ENCODE data around the gene NEAT1. TPM values are rescaled to one million over a fixed set of nuclear protein-coding genes. Genes with fewer than 3 reads are reported as not detected.
A peak's percentile ranks its signal among the peaks of the same experiment; 100 is the strongest.

NEAT1 gene
- total and polyA plus RNA-seq, 9 of the 15 experiments (the other 6 are each of a cell fraction or from before 2014, with no cell fraction given) = 20.1 to 389 (median 62.8) TPM

GRCh38 chr11:65421794-65422632 lies 585 bp upstream of the NEAT1 start (continued):
- peak; percentile 13 to 18; a peak in 1 of 4 replicates for TF ChIP-seq SIN3A (IDR thresholded peaks at IDR 0.05; ENCODE audit: borderline replicate concordance in 2 of 2, control insufficient read depth in 1 of 2, low read depth in 2 of 2, low read length in 2 of 2)
- TF ChIP-seq, protein P1, sequence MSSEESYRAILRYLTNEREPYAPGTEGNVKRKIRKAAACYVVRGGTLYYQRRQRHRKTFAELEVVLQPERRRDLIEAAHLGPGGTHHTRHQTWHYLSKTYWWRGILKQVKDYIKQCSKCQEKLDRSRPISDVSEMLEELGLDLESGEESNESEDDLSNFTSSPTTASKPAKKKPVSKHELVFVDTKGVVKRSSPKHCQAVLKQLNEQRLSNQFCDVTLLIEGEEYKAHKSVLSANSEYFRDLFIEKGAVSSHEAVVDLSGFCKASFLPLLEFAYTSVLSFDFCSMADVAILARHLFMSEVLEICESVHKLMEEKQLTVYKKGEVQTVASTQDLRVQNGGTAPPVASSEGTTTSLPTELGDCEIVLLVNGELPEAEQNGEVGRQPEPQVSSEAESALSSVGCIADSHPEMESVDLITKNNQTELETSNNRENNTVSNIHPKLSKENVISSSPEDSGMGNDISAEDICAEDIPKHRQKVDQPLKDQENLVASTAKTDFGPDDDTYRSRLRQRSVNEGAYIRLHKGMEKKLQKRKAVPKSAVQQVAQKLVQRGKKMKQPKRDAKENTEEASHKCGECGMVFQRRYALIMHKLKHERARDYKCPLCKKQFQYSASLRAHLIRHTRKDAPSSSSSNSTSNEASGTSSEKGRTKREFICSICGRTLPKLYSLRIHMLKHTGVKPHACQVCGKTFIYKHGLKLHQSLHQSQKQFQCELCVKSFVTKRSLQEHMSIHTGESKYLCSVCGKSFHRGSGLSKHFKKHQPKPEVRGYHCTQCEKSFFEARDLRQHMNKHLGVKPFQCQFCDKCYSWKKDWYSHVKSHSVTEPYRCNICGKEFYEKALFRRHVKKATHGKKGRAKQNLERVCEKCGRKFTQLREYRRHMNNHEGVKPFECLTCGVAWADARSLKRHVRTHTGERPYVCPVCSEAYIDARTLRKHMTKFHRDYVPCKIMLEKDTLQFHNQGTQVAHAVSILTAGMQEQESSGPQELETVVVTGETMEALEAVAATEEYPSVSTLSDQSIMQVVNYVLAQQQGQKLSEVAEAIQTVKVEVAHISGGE (CRISPR knock-in tag; IDR thresholded peaks at IDR 0.05) = peak in 1 of 3 experiments; percentile 79; a peak in 1 of 6 replicates
- no peak for TF ChIP-seq HNRNPL (IDR thresholded peaks at IDR 0.05; ENCODE audit: low read depth, low read length)
- TF ChIP-seq, protein P2, sequence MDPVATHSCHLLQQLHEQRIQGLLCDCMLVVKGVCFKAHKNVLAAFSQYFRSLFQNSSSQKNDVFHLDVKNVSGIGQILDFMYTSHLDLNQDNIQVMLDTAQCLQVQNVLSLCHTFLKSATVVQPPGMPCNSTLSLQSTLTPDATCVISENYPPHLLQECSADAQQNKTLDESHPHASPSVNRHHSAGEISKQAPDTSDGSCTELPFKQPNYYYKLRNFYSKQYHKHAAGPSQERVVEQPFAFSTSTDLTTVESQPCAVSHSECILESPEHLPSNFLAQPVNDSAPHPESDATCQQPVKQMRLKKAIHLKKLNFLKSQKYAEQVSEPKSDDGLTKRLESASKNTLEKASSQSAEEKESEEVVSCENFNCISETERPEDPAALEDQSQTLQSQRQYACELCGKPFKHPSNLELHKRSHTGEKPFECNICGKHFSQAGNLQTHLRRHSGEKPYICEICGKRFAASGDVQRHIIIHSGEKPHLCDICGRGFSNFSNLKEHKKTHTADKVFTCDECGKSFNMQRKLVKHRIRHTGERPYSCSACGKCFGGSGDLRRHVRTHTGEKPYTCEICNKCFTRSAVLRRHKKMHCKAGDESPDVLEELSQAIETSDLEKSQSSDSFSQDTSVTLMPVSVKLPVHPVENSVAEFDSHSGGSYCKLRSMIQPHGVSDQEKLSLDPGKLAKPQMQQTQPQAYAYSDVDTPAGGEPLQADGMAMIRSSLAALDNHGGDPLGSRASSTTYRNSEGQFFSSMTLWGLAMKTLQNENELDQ (CRISPR knock-in tag; IDR thresholded peaks at IDR 0.05; ENCODE audit: borderline replicate concordance) = no peak
- TF ChIP-seq SAFB (IDR thresholded peaks at IDR 0.05; ENCODE audit: borderline replicate concordance, low read depth, low read length) = peak; percentile 67; the same call in 1 of the 2 replicates
- TF ChIP-seq NEUROD1 (IDR thresholded peaks at IDR 0.05; ENCODE audit: borderline replicate concordance, low read depth, low read length, partially characterized antibody) = peak; percentile 82
- no peak for TF ChIP-seq MIER1 (IDR thresholded peaks at IDR 0.05; ENCODE audit: low read depth)
- 0 out of 2 replicates have a peak, but pooled peaks have one; percentile 59 for TF ChIP-seq RUNX1 (IDR thresholded peaks at IDR 0.05; ENCODE audit: low read depth)
- TF ChIP-seq ZNF668 (CRISPR knock-in tag; IDR thresholded peaks at IDR 0.05) = no peak
- peak; percentile 43; the same call in 1 of the 2 replicates for TF ChIP-seq PHF8 (IDR thresholded peaks at IDR 0.05; ENCODE audit: borderline replicate concordance, low read length)
- peak; percentile 97 for TF ChIP-seq ZBTB1 (CRISPR knock-in tag; IDR thresholded peaks at IDR 0.05; ENCODE audit: borderline replicate concordance, low read depth)
- TF ChIP-seq SREBF1 (IDR thresholded peaks at IDR 0.05; ENCODE audit: borderline replicate concordance, low read depth, low read length) = 0 out of 2 replicates have a peak, but pooled peaks have one; percentile 73
- no peak for TF ChIP-seq XRCC5 (IDR thresholded peaks at IDR 0.05; ENCODE audit: low read depth, low read length)
- TF ChIP-seq PTBP1 (IDR thresholded peaks at IDR 0.05; ENCODE audit: low read depth, low read length) = no peak
- TF ChIP-seq SRSF9 (IDR thresholded peaks at IDR 0.05; ENCODE audit: borderline replicate concordance, low read depth, low read length) = no peak
- no peak for TF ChIP-seq NCOA2 (IDR thresholded peaks at IDR 0.05; ENCODE audit: partially characterized antibody in 2 of 2)
- no peak for TF ChIP-seq GABPB1 (CRISPR knock-in tag; IDR thresholded peaks at IDR 0.05)
- 0 out of 2 replicates have a peak, but pooled peaks have one; percentile 49 for TF ChIP-seq IFI16 (CRISPR knock-in tag; IDR thresholded peaks at IDR 0.05)
- no peak for TF ChIP-seq ZFP36 (IDR thresholded peaks at IDR 0.05; ENCODE audit: low read depth, low read length, partially characterized antibody)
- TF ChIP-seq, protein P3, sequence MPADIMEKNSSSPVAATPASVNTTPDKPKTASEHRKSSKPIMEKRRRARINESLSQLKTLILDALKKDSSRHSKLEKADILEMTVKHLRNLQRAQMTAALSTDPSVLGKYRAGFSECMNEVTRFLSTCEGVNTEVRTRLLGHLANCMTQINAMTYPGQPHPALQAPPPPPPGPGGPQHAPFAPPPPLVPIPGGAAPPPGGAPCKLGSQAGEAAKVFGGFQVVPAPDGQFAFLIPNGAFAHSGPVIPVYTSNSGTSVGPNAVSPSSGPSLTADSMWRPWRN (IDR thresholded peaks at IDR 0.05; ENCODE audit: low read depth) = no peak

Data from K562 (cell line).